ENCODE results near the gene ERN1.

Gene ERN1

DNA sequence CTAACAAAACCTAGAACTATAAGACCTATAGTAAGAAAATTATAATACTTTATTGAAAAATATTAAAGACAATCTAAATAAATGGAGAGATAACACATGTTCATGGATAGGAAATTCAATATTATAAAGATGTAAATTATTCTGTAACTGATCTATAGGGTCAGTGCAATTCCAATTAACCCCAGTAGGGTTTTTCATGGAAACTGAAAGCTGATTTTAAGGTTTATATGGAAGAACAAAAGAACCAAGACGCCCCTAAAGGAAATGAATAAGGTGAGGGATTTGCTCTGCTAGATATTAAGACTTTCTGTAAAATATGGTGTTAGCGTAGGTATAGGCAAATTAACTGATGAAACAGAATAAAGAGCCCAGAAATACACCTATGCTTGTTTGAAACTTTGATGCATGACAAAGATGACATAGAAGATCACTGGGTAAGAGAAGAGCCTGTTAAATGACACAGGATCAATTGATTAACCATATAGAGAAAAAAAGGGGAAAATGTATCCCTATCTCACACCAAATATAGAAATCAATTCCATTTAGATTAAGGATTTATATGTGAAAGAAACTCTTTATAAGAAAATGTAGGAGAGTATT, 112.5 kb downstream of the ERN1 start:
- DNase-seq (ENCODE audit: low spot score) = no peak
- TF ChIP-seq, protein P1, sequence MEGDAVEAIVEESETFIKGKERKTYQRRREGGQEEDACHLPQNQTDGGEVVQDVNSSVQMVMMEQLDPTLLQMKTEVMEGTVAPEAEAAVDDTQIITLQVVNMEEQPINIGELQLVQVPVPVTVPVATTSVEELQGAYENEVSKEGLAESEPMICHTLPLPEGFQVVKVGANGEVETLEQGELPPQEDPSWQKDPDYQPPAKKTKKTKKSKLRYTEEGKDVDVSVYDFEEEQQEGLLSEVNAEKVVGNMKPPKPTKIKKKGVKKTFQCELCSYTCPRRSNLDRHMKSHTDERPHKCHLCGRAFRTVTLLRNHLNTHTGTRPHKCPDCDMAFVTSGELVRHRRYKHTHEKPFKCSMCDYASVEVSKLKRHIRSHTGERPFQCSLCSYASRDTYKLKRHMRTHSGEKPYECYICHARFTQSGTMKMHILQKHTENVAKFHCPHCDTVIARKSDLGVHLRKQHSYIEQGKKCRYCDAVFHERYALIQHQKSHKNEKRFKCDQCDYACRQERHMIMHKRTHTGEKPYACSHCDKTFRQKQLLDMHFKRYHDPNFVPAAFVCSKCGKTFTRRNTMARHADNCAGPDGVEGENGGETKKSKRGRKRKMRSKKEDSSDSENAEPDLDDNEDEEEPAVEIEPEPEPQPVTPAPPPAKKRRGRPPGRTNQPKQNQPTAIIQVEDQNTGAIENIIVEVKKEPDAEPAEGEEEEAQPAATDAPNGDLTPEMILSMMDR (IDR thresholded peaks at IDR 0.05; ENCODE audit: extremely low read depth, missing control alignments) = no peak

GRCh38 chr17:64016974-64017373, 113.0 kb downstream of the ERN1 start:
- TF ChIP-seq, protein P1 (IDR thresholded peaks at IDR 0.05; ENCODE audit: extremely low read depth, missing control alignments) = no peak
- no peak for DNase-seq (ENCODE audit: low spot score)

DNA sequence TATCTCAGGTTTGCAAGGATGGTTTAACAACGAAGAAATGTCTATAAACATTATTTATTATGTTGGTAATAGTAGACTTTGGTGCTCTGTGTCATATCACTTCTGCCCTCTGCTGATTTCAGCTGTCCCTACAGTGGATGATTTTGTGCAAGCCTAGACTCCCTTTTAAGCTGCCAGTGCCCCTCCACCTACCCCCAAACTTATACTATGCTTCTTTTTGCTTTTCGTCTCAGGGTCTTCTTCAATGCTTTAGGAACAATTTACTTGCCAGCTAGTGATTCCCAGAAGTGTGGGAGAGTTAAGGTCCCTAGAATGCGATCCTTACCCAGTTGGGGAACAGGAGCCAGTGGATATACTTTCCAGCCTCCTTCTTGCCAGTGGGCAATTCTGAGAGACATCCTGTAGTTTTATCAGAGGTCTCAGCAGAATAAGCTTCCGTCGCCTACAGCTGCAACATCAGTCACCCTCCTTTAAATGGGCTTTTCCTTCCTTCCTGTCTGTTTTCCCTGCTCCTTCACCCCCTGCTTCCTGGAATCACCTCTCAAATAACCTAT, 113.6 kb downstream of the ERN1 start:
- no peak for DNase-seq (ENCODE audit: low spot score)
- TF ChIP-seq, protein P1 (IDR thresholded peaks at IDR 0.05; ENCODE audit: extremely low read depth, missing control alignments) = no peak

DNA sequence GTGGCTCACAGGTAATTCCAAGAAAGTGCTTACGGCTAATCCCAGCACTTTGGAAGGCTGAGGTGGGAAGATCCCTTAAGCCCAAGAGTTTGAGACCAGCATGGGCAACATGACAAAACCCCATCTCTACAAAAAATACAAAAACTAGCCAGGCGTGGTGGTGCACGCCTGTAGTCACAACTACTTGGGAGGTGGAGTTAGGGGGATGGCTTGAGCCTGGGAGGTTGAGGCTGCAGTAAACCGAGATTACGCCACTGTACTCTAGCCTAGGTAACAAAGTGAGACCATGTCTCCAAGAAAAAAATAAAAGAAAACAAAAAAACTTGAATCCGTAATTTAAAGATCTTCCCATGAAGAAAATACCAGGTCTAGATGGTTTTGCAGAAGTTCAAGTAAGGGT, 114.5 kb downstream of the ERN1 start:
- no peak for DNase-seq (ENCODE audit: low spot score)
- TF ChIP-seq, protein P1 (IDR thresholded peaks at IDR 0.05; ENCODE audit: extremely low read depth, missing control alignments) = no peak

- no peak for DNase-seq (ENCODE audit: low spot score)
- TF ChIP-seq, protein P1 (IDR thresholded peaks at IDR 0.05; ENCODE audit: extremely low read depth, missing control alignments) = no peak
These were observed 120.2 kb downstream of the ERN1 start for GRCh38 chr17:64009571-64010402.

- TF ChIP-seq, protein P1 (IDR thresholded peaks at IDR 0.05; ENCODE audit: extremely low read depth, missing control alignments) = no peak
- DNase-seq (ENCODE audit: low spot score) = no peak
These were observed 121.1 kb downstream of the ERN1 start for GRCh38 chr17:64008830-64009229.

- TF ChIP-seq, protein P1 (IDR thresholded peaks at IDR 0.05; ENCODE audit: extremely low read depth, missing control alignments) = no peak
- DNase-seq (ENCODE audit: low spot score) = no peak
These were observed 121.6 kb downstream of the ERN1 start for GRCh38 chr17:64008346-64008745.
